Left ventricle myocardium inferior (tissue), 1 donor: ENCODE data around the gene ARL9. TPM values are rescaled to one million over a fixed set of nuclear protein-coding genes. Genes with fewer than 3 reads are reported as not detected.

ENCODE experiments used
- DNase-seq: peaks from one replicate; pipeline ENCODE4 v3.0.0-alpha.2; 2020
- H3K27ac ChIP-seq: fragments of 200-600 bp; replicated peaks from 2 replicates; pipeline ENCODE4 v1.8.0; 2021
- H3K27me3 ChIP-seq: fragments of 200-600 bp; 2 replicates; pipeline ENCODE4 v1.8.0; 2021; ENCODE audit warnings: low read depth
- H3K36me3 ChIP-seq: fragments of 200-600 bp; 2 replicates; pipeline ENCODE4 v1.8.0; 2021
- H3K4me1 ChIP-seq: fragments of 200-600 bp; 2 replicates; pipeline ENCODE4 v1.8.0; 2021
- H3K4me3 ChIP-seq: fragments of 200-600 bp; 2 replicates; pipeline ENCODE4 v1.8.0; 2021; ENCODE audit warnings: mild to moderate bottlenecking, moderate library complexity
- H3K9me3 ChIP-seq: fragments of 200-600 bp; replicated peaks from 2 replicates; pipeline ENCODE4 v1.8.0; 2021
- intact Hi-C: fragments of 100-400 bp; cut with micrococcal nuclease; formaldehyde crosslinking; loops from one replicate; pipeline ENCODE4 v1.11.0; 2022
- total RNA-seq: library from RNA; stranded (reverse); fragmentation: NEBNext Ultra II Directional; extraction: Animal tissue kit (Norgen Biotek cat#: 25700); gene quantifications from one replicate; pipeline ENCODE4 v1.2.1, GENCODE V29; 2021
- TF ChIP-seq, protein P1 (sequence below): fragments of 200-600 bp; IDR thresholded peaks from 2 replicates; pipeline ENCODE4 v1.8.0; 2021; ENCODE audit warnings: antibody characterized with exemption, mild to moderate bottlenecking, borderline replicate concordance
- donor health status: DM: no; HTN: yes; CAD: no; lungs with severe emphysema.

Gene ARL9
- total RNA-seq, 1 donor from 2014 or later = not detected

DNA sequence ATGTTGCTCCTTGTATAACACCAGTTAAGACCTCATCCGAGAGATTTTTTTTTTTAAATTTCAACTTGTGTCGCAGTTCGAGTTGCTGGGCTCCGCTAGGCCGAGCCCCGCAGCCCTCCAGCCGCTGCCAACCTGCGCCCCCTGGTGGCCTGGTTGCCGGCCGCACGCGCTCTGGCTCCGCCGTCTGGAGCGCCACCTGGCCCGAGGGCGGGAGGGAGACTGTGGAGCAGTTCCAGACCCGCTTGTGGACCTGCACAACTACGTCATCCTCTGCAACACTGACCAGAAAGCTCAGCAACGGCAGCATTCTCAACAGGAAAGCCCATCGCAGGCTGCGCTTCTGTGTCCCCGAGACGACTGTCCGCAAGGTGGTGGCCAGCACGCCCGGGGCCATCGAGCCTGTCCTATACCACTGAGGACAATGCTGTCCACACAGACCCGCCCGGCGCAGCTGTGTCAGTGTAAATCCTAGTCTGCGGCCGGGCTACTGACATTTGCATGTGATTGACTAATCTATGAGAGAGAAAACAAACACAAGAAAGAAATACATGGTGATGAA, 39.1 kb downstream of the ARL9 start:
- no peaks in the 10 kb centered on the region for H3K36me3 ChIP-seq
- TF ChIP-seq, protein P1, sequence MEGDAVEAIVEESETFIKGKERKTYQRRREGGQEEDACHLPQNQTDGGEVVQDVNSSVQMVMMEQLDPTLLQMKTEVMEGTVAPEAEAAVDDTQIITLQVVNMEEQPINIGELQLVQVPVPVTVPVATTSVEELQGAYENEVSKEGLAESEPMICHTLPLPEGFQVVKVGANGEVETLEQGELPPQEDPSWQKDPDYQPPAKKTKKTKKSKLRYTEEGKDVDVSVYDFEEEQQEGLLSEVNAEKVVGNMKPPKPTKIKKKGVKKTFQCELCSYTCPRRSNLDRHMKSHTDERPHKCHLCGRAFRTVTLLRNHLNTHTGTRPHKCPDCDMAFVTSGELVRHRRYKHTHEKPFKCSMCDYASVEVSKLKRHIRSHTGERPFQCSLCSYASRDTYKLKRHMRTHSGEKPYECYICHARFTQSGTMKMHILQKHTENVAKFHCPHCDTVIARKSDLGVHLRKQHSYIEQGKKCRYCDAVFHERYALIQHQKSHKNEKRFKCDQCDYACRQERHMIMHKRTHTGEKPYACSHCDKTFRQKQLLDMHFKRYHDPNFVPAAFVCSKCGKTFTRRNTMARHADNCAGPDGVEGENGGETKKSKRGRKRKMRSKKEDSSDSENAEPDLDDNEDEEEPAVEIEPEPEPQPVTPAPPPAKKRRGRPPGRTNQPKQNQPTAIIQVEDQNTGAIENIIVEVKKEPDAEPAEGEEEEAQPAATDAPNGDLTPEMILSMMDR = peak; percentile 98
- H3K27ac ChIP-seq = no peak overlapping the region
- intact Hi-C loops = no loop called here
- no peaks in the 10 kb centered on the region for H3K9me3 ChIP-seq
- peaks cover 5% of the 10 kb centered on the region for H3K4me1 ChIP-seq
- DNase-seq = peak; percentile 87
- no peaks in the 10 kb centered on the region for H3K27me3 ChIP-seq
- H3K4me3 ChIP-seq = peak overlapping the region; percentile 62

DNA sequence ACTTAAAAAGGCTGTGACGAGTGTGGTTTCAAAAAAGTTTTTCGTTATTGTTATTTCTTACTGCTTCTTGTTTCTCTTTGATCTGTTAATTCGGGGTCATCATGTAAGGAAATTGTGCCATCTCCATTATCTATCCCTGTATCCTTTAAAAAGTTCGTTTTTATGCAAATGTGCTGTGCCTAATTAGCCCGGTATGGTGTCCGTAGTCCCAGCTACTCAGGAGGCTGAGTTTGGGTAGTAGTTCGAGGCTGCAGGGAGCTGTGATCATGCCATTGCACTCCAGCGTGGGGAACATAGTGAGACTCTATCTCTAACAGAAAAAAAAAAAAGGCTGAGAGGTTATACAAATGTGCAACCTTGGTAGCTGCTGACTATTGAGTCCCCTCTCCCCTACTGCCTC, 45.1 kb downstream of the ARL9 start:
- TF ChIP-seq, protein P1 = no peak
- H3K9me3 ChIP-seq = peaks cover 7% of the 10 kb centered on the region
- no peaks in the 10 kb centered on the region for H3K4me1 ChIP-seq
- H3K4me3 ChIP-seq = no peak overlapping the region
- H3K27ac ChIP-seq = no peak overlapping the region
- no peaks in the 10 kb centered on the region for H3K36me3 ChIP-seq
- intact Hi-C loops = no loop called here
- H3K27me3 ChIP-seq = no peaks in the 10 kb centered on the region
- DNase-seq = no peak

DNA sequence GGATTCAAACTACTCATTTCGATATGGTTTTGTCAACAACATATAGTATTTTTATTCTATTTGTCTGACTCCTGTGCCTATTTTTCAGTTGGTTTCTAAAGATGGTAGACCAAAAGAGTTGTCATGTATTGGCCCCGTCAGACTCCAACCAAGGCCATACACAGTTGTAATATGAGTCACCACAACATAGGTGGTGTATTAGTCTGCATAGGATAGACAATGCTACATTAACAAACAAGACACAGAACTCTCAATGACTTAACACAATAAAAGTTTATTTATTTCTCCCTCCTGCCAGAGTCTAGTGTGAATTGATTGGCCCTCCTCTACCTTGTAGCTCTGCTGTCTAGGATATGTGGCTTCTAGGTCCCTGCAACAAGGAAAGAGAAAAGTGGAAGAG, 45.9 kb downstream of the ARL9 start:
- intact Hi-C loops = no loop called here
- H3K27me3 ChIP-seq = peaks cover under 1% of the 10 kb centered on the region
- H3K9me3 ChIP-seq = peaks cover 12% of the 10 kb centered on the region
- DNase-seq = no peak
- no peaks in the 10 kb centered on the region for H3K36me3 ChIP-seq
- H3K27ac ChIP-seq = no peak overlapping the region
- no peak overlapping the region for H3K4me3 ChIP-seq
- no peaks in the 10 kb centered on the region for H3K4me1 ChIP-seq
- TF ChIP-seq, protein P1 = no peak

DNA sequence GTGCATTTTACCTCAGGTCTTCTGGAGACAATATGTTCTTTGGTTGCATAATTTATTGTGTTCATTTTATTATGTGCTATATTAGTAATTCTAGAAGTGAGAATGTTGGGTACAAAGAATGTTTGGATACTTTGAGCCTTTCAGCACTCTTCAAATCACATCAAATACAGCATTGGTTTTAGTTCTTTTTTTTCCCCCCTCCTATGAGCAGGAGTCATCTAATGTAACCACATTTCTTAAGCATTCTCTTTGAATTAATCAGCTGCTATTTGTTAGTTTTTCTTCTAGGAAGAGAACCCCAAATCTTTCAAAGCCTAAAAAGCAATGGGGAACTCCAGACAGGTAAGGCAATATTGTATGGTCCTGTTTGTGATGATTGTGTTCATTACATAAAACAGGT, 46.7 kb downstream of the ARL9 start:
- intact Hi-C loops = no loop called here
- DNase-seq = no peak
- Histone ChIP-seq H3K36me3 (no peaks in the 10 kb centered on the region), H3K4me3 (no peak overlapping the region), H3K27ac (no peak overlapping the region), H3K9me3 (peaks cover 12% of the 10 kb centered on the region), H3K27me3 (peaks cover 6% of the 10 kb centered on the region), H3K4me1 (no peaks in the 10 kb centered on the region)
- TF ChIP-seq, protein P1 = no peak

DNA sequence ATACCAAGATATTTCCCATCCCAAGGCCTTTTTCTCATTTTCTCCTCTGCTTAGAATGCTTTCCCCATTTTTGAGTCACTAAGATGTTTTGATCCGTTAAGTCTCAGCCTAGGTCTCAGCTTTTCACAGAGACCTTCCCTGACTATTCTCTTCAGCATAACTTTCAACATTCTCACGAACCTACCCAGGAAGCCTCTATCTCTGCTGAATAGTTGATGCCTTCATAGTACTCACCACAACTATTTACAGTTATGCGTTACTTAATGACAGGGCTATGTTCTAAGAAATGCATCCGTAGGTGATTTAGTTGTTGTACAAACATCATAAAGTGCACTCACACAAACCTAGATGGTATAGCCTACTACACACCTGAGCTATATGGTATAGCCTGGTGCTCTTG, 64.5 kb downstream of the ARL9 start:
- no peak overlapping the region for H3K27ac ChIP-seq
- TF ChIP-seq, protein P1 = no peak
- no peak for DNase-seq
- H3K4me3 ChIP-seq = no peak overlapping the region
- H3K9me3 ChIP-seq = no peaks in the 10 kb centered on the region
- no peaks in the 10 kb centered on the region for H3K4me1 ChIP-seq
- H3K27me3 ChIP-seq = peaks cover 8% of the 10 kb centered on the region
- H3K36me3 ChIP-seq = no peaks in the 10 kb centered on the region
- intact Hi-C loops = no loop called here

Other genes starting within 250 kb of the ARL9 start
- 6.9 TPM for gene AASDH, start 118.3 kb upstream of the ARL9 start, total RNA-seq
- 3.4 TPM for gene PPAT, start 70.2 kb upstream of the ARL9 start, total RNA-seq
- gene PAICS, start 69.5 kb upstream of the ARL9 start, total RNA-seq = 26.6 TPM
- 32.6 TPM for gene SRP72, start 38.2 kb upstream of the ARL9 start, total RNA-seq
- gene HOPX, start 175.5 kb downstream of the ARL9 start, total RNA-seq = 21.3 TPM